Stimulated activated CD8-positive, alpha-beta memory T cell treated with anti-CD3 and anti-CD28 coated beads, Interleukin-7, amount 100 ng/mL, for 4 hours (primary cell): ENCODE data around the gene IGSF5.
"Not testable (repeated sequence)": the region's sequence is repeated elsewhere in the genome, so short reads cannot be mapped to it uniquely, and the experiment has no call there.

Source experiments
- DNase-seq, 2 donors: peaks; one replicate each; pipeline ENCODE4 v3.0.0-alpha.2; 2020; ENCODE audit warnings: low read depth in 2 of 2

IGSF5 gene

DNA sequence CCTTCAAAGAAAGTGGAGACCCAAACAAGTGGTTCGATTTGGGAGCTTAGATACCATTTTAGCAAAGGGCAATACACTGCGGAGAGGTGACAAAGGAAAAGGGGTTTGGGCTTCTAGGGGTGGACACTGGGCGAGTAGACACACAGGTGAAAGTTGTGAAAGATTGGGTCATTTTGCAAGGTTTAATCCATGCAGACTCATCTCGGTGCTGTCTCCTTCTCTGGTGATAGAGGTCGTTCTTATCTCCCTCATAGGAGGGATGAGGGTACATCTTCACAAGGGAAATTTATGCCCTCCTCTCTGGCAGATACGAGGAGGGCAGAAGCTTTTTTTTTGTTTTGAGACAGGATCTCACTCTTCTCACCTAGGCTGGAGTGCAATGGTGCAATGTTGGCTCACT, 6.4 kb upstream of the IGSF5 start:
- no peak for DNase-seq

DNA sequence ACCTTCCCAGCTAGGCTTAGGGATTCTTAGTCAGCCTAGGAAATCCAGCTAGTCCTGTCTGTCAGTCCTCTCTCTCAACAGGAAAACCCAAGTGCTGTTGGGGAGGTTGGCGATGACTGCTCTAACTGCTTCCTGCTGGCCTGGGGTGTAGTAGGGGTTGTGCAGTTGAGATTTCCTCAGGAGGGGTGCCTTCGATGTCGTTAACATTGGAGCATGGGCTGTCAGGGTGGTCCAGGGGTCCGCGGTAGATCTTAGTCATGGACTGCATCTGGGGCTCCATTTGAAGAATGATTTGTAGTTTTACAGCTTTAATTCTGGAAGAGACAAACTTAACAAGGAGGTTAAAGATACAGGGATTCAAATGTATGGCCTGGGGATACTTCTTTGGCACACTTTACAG, 5.5 kb upstream of the IGSF5 start:
- not testable (repeated sequence) for DNase-seq

- DNase-seq = not testable (repeated sequence)
Measured at GRCh38 chr21:39742561-39742960, 2.4 kb upstream of the IGSF5 start.

DNA sequence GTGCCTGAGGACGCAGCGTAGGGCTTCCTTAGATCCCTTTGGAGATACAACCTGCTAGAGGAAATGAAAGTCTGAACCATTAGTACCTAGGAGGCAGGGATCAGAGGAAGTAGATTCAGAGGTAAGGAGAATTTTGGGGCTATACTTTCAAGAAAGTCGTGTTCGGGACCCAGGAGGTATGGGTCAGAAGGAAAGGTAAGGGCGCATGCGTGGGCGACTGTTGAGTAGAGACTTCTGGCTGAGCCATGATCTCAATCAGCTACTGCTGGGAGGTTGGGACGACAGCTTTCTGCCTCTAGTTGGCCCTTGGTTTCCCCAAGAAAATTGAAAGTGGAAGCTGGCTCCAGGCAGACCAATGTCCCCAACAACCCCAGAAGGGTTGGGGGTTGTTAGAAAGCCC, 349 bp downstream of the IGSF5 start:
- DNase-seq = not testable (repeated sequence)

- no peak for DNase-seq
Measured at GRCh38 chr21:39750670-39751069, 5.7 kb downstream of the IGSF5 start.

DNA sequence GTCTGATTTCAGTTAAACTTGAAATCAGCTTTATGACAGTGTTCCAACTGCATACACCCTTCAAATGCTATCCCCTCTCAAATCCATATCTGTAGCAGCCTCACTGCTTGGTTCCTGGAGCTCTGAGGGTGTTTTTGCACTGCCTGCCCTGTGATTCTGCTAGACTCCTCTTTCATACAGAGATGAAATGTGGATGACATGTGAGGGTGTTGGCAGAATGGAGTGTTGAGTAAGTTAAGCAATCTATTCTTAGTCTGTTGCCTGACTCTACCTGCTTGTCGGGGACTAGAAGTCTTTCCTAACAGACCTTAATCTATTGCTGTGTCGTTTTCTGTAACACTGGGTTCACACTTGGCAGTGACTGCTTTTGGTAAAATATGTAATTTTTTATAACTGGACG, 9.8 kb downstream of the IGSF5 start:
- DNase-seq = no peak

- DNase-seq = no peak
Measured at GRCh38 chr21:39756285-39756684, 11.3 kb downstream of the IGSF5 start.

- DNase-seq = no peak
Measured at GRCh38 chr21:39763272-39763970, 18.4 kb downstream of the IGSF5 start.

DNA sequence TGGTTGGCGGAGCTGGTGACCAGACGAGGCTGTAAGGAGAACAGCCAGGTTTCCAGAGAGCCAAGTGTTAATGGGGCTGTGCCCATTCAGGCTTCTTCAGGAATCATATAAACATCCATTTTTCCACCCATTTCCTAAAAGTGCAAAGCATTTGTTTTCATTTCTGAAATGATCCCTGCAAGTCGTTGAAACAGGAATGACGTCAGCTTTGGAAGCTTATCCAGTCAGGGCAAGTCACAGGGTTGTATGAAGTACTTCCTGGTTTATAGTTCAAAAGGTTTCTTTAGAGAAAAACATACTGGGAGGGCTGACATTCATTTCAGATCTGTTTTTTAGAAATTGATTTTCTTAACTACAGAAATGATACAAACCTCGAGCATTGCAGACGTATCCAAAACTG, 29.2 kb downstream of the IGSF5 start:
- DNase-seq = no peak

- no peak for DNase-seq
Measured at GRCh38 chr21:39775816-39776215, 30.8 kb downstream of the IGSF5 start.

DNA sequence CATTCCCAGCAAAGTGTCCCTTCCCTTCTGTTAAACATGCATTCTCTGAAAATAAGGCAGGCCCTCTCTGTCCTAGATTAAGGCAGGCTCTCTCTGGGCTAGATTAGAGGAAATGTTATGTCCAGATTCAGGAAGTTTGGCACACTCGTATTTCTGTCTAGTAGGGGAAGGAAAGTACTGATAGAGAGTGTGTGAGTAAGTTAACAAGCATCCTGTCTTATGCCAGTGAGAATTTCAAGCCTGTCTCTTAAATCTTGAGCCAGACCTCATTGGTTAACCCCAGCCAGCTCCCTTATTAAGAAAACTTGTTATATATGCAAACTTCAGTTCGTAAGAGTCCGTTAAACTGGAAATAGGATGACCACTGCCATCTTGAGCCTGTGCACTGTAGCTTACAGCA, 31.6 kb downstream of the IGSF5 start:
- no peak for DNase-seq

DNA sequence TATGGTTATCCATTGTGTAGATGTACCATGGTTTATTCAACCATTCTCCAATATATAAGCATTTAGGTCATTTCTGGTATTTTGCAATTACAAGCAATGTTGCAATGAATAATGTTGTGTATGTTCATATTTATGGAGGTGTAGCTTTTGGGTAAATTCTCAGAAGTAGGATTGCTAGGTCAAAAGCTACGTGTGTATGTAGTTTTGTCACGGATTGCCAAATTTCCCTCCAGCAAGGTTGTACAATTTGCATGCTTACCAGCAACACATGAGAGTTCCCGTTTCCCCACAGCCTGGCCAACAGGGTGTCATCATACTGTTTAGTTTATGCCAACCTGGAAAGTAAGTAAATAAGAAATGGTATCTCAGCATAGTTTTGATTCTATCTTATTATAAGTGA, 36.3 kb downstream of the IGSF5 start:
- no peak for DNase-seq

- no peak for DNase-seq
Measured at GRCh38 chr21:39788383-39788782, 43.4 kb downstream of the IGSF5 start.

DNA sequence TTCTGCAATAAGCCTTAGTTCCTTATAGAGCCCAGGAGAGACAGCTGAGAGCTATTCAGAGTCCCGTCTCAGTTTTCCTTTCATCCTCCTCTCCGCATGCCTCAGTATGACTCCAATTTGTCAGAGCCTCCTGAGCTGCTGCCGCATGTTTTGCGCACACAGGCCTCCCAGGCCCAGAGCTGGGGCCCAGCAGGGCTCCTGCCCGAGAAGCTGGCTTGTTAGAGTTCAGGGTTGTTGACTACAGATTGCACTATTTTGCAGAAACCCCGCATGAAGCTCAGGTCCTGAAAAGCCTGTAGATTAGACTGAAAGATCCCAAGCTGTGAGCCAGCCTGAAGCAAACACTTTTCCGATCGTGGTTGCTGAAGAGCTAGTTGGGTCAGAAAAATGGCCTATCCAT, 51.5 kb downstream of the IGSF5 start:
- no peak for DNase-seq

- no peak for DNase-seq
Measured at GRCh38 chr21:39799178-39799577, 54.2 kb downstream of the IGSF5 start.

DNA sequence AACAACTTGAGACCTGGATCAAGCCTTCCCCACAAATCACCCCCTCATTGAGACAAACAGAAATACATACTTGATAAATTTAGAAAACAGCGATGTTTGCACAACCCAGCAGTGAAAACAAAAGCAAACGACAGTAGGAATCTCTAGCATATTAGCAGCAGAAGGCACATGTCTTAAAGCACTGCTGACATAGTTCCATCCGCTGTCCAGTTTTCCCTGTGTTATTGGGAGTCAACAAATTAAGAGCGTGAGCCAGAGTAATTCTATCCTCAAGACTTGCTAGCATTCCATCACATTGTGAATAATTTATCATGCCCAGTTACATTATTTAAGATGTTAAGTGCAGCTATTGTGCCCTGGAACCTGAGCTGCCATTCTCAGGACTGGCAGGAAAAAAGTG, 55.3 kb downstream of the IGSF5 start:
- no peak for DNase-seq

DNA sequence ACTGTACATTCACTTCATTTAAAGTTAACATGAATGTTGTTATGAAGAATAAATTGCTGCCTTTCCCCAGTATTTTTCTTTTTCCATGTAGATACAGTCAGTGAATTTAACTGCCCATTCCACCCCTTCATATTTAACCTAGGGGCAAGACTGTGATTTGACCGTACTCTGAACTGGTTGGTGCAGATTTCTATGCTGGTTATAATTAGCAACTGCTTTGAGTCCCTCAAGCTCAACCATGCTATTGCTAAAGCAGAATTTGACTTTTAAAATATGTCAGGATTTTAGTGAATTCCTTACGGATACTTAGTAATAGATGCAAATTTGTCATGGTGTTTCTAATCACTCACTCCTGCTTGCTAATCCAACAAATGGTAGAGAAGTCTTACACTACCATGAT, 57.2 kb downstream of the IGSF5 start:
- no peak for DNase-seq

GRCh38 chr21:39803393-39803792, 58.4 kb downstream of the IGSF5 start:
- DNase-seq = no peak

DNA sequence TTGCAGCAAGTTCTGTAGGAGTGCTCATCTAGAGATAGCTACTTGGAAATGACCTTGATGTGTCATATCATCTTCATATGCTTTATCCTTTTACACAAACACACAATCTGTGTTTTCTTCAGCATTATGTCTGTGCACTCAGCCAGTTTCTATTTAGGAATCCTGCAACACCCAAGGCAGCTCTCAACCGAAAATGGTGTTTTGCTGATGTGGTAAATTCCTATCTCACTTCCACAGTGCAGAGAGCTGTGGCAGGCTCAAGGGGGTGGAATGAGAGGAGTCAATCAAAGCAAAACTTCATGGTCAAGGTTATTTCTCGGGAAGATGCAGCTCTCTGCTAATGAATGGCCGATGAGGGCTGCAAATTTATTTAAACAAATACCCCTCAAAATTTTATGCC, 59.3 kb downstream of the IGSF5 start:
- DNase-seq = no peak

DNA sequence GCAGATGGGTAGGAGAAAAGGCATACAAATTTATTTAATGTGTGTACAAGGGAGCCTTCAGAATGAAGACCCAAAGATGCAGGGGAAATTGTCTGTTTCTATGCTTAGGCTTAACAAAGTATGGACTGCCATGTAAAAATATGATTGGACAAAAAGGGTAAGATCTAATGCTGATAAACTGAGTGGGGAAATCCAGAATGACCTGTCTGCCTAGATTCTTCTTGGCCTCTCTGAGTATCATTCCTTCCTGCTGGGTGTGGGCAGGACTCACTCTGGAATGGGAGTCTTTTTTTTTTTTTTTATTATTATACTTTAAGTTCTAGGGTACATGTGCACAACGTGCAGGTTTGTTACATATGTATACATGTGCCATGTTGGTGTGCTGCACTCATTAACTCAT, 61.0 kb downstream of the IGSF5 start:
- no peak for DNase-seq

- DNase-seq = no peak
Measured at GRCh38 chr21:39807738-39808137, 62.8 kb downstream of the IGSF5 start.

- DNase-seq = no peak
Measured at GRCh38 chr21:39809936-39810335, 65.0 kb downstream of the IGSF5 start.

GRCh38 chr21:39812983-39813382, 68.0 kb downstream of the IGSF5 start:
- DNase-seq = no peak

DNA sequence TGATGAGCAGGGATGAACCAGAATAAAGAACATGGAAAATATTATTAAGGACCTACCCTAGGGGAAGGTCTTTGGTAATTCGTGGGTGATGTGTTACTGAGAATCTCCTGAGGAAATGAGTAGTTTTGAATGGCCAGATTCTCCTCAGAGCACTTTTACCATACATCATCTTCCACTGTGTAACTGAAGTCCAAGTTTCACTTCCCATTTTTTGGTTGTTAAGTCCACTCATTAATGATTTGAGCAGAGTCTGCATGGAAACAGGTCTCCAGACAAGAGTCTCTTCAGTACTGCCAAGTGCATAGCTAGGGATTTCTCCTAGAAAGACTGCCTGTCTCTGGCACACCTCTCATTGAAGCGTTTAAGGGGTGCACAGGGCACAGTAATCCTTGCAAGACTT, 73.6 kb downstream of the IGSF5 start:
- DNase-seq = no peak
